ENCODE results near the gene NPLOC4.

NPLOC4 gene

GRCh38 chr17:81566461-81567126 is 70.3 kb downstream of the NPLOC4 start:
- DNase-seq (ENCODE audit: low read depth in 3 of 3) = no peak

GRCh38 chr17:81565231-81565630 is 71.7 kb downstream of the NPLOC4 start:
- no peak for DNase-seq (ENCODE audit: low read depth in 3 of 3)

GRCh38 chr17:81564778-81565177 is 72.1 kb downstream of the NPLOC4 start:
- DNase-seq (ENCODE audit: low read depth in 3 of 3) = no peak

GRCh38 chr17:81563861-81564586 is 72.9 kb downstream of the NPLOC4 start:
- DNase-seq (ENCODE audit: low read depth in 3 of 3) = no peak

GRCh38 chr17:81561494-81561885 is 75.4 kb downstream of the NPLOC4 start:
- DNase-seq (ENCODE audit: low read depth in 3 of 3) = no peak

- DNase-seq (ENCODE audit: low read depth in 3 of 3) = no peak
Measured at GRCh38 chr17:81558941-81559806, 77.7 kb downstream of the NPLOC4 start.

GRCh38 chr17:81558115-81558468 is 78.8 kb downstream of the NPLOC4 start:
- no peak for DNase-seq (ENCODE audit: low read depth in 3 of 3)

- DNase-seq (ENCODE audit: low read depth in 3 of 3) = no peak
Measured at GRCh38 chr17:81557276-81558114, 79.4 kb downstream of the NPLOC4 start.

GRCh38 chr17:81556863-81557262 is 80.0 kb downstream of the NPLOC4 start:
- no peak for DNase-seq (ENCODE audit: low read depth in 3 of 3)

GRCh38 chr17:81556175-81556691 is 80.7 kb downstream of the NPLOC4 start:
- no peak for DNase-seq (ENCODE audit: low read depth in 3 of 3)

GRCh38 chr17:81553616-81554181 is 83.2 kb downstream of the NPLOC4 start:
- DNase-seq (ENCODE audit: low read depth in 3 of 3) = no peak

GRCh38 chr17:81553018-81553615 is 83.8 kb downstream of the NPLOC4 start:
- DNase-seq (ENCODE audit: low read depth in 3 of 3) = peak; percentile 67 to 75 (median 68)

- peak; percentile 59 to 70 (median 68) for DNase-seq (ENCODE audit: low read depth in 3 of 3)
Measured at GRCh38 chr17:81552244-81553017, 84.5 kb downstream of the NPLOC4 start, which contains the start of gene FAAP100. FAAP100 (minus strand) TSS chr17:81552353; CDS start chr17:81552330, 23 bp downstream.

GRCh38 chr17:81551458-81552243 is 85.3 kb downstream of the NPLOC4 start:
- DNase-seq (ENCODE audit: low read depth in 3 of 3) = no peak

GRCh38 chr17:81550830-81551457 is 86.0 kb downstream of the NPLOC4 start:
- no peak for DNase-seq (ENCODE audit: low read depth in 3 of 3)

- DNase-seq (ENCODE audit: low read depth in 3 of 3) = no peak
Measured at GRCh38 chr17:81550285-81550684, 86.6 kb downstream of the NPLOC4 start.

- no peak for DNase-seq (ENCODE audit: low read depth in 3 of 3)
Measured at GRCh38 chr17:81549826-81550225, 87.1 kb downstream of the NPLOC4 start.

- DNase-seq (ENCODE audit: low read depth in 3 of 3) = no peak
Measured at GRCh38 chr17:81549031-81549557, 87.8 kb downstream of the NPLOC4 start.
